ENCODE measurements around the gene SH3GLB1. TPM values are rescaled to one million over a fixed set of nuclear protein-coding genes. Genes with fewer than 3 reads are reported as not detected.

The SH3GLB1 gene
- total and polyA plus RNA-seq, 9 of the 15 experiments (the other 6 are each of a cell fraction or from before 2014, with no cell fraction given), result 8.6 to 34.2 (median 24.2) TPM

GRCh38 chr1:86754265-86754974, 50.0 kb downstream of the SH3GLB1 start (continued):
- TF ChIP-seq ZBTB11 (CRISPR knock-in tag; IDR thresholded peaks at IDR 0.05), result no peak

GRCh38 chr1:86756062-86756406, 51.7 kb downstream of the SH3GLB1 start:
- Histone ChIP-seq H3K9me3 (replicated peaks; ENCODE audit: control insufficient read depth, insufficient read depth, low read depth, low read length) (no peaks in the 10 kb centered on the region), H3K27ac (ENCODE audit: extremely low read depth, low read depth, low read length) (no peak overlapping the region), H3K36me3 (ENCODE audit: control insufficient read depth, insufficient read depth, low read length) (no peaks in the 10 kb centered on the region), H3K9me1 (ENCODE audit: control insufficient read depth, insufficient read depth, low read length) (no peaks in the 10 kb centered on the region), H4K20me1 (replicated peaks; ENCODE audit: control insufficient read depth, insufficient read depth, low read length) (0 out of 2 replicates have a peak, but pooled peaks cover 2% of the 10 kb centered on the region), H3K4me2 (ENCODE audit: insufficient read depth, low read length) (no peak overlapping the region), H2AFZ (ENCODE audit: low read depth, low read length) (no peak overlapping the region), H3K27me3 (ENCODE audit: control insufficient read depth in 2 of 2, insufficient read depth in 2 of 2, low read length in 2 of 2) (peaks cover 3 to 14% of the 10 kb centered on the region in 2 experiments; a peak in 4 of 5 replicates), H3K4me3 (no peak overlapping the region), H3K79me2 (ENCODE audit: control insufficient read depth, insufficient read depth, low read length) (no peaks in the 10 kb centered on the region), H3K9ac (ENCODE audit: insufficient read depth in 1 of 2, low read depth in 2 of 2, low read length in 2 of 2) (no peak overlapping the region), H3K4me1 (replicated peaks in 1 of 2; ENCODE audit: control insufficient read depth in 2 of 2, insufficient read depth in 2 of 2, low read length in 2 of 2) (peaks cover 4 to 7% of the 10 kb centered on the region in 2 experiments; a peak in 2 of 5 replicates)
- no TSS peak for BruUV-seq (replicated peaks)
- in situ Hi-C loops (cut with MboI) (no loop called here), intact Hi-C loops (cut with micrococcal nuclease) (no loop called here)
- no peak; the same call in 1 of the 3 replicates for ATAC-seq
- ChIA-PET CTCF (ENCODE audit: low intra/inter-chr PET ratio) (no interaction called here), POLR2A (interaction anchor here (1.5 kb wide), 1 partner anchor 158 kb away, joined by 4 read pairs; the partner anchor contains the start of gene SELENOF)
- FAIRE-seq, result no peak
- DNase-seq (ENCODE audit: extremely low read depth in 1 of 4, low spot score in 3 of 4), result peak in 2 of 4 experiments; percentile 21 to 32
- TF ChIP-seq ETS1 (conservative IDR thresholded peaks at IDR 0.05; ENCODE audit: control insufficient read depth, low read depth, low read length) (no peak), CREB1 (IDR thresholded peaks at IDR 0.05) (no peak), CREB1 (CRISPR knock-in tag; IDR thresholded peaks at IDR 0.05) (no peak), TEAD4 (IDR thresholded peaks at IDR 0.05; ENCODE audit: low read length) (0 out of 2 replicates have a peak, but pooled peaks have one; percentile 3), TEAD4 (CRISPR knock-in tag; IDR thresholded peaks at IDR 0.05; ENCODE audit: borderline replicate concordance) (no peak), TCF3 (CRISPR knock-in tag; IDR thresholded peaks at IDR 0.05) (peak; percentile 26; the same call in 1 of the 2 replicates), PREB (CRISPR knock-in tag; IDR thresholded peaks at IDR 0.05) (no peak), FOXA3 (CRISPR knock-in tag; conservative IDR thresholded peaks at IDR 0.05 in 1 of 2, IDR thresholded peaks at IDR 0.05 in 1 of 2) (peak; percentile 84 to 89), ARNT (IDR thresholded peaks at IDR 0.05) (no peak), ZBTB9 (CRISPR knock-in tag; IDR thresholded peaks at IDR 0.05) (no peak), ETV1 (tag; conservative IDR thresholded peaks at IDR 0.05; ENCODE audit: low read depth) (no peak)

Measured in K562 (cell line).